DND-41 (cell line): Measurements from ENCODE around the gene PPOX.

Experiments used
- ATAC-seq: fragments of 200-7000 bp; cut with Tn5 transposase; 3 replicates; pipeline ENCODE4 v1.9.1; 2021; ENCODE audit warnings: low read depth; ENCODE audit not compliant: insufficient read depth
- DNase-seq: peaks from one replicate; pipeline ENCODE4 v3.0.0-alpha.2; 2020
- H2AFZ ChIP-seq: 2 replicates; pipeline ENCODE4 v1.6.0; 2012; ENCODE audit warnings: low read depth, low read length
- H3K27ac ChIP-seq: 2 replicates; pipeline ENCODE4 v1.5.1; 2012; ENCODE audit warnings: low read length, inconsistent platforms
- H3K27me3 ChIP-seq: fragments of 200-600 bp; sonication (generic); 2 replicates; pipeline ENCODE4 v1.6.0; 2012; ENCODE audit warnings: low read length, mild to moderate bottlenecking, inconsistent platforms; ENCODE audit not compliant: insufficient read depth, poor library complexity
- H3K36me3 ChIP-seq: 2 replicates; pipeline ENCODE4 v1.5.1; 2012; ENCODE audit warnings: low read length, inconsistent platforms; ENCODE audit not compliant: insufficient read depth
- H3K4me1 ChIP-seq: 2 replicates; pipeline ENCODE4 v1.5.1; 2012; ENCODE audit warnings: mild to moderate bottlenecking, low read length; ENCODE audit not compliant: insufficient read depth
- H3K4me2 ChIP-seq: 2 replicates; pipeline ENCODE4 v1.6.0; 2012; ENCODE audit warnings: mild to moderate bottlenecking, moderate library complexity, low read length, inconsistent platforms; ENCODE audit not compliant: insufficient read depth
- H3K4me3 ChIP-seq, 2 experiments: fragments of 200-600 bp in 1 of 2; shearing (Covaris generic) in 1 of 2; 2 replicates each; pipeline ENCODE4 v1.5.1; 2012 to 2016; ENCODE audit warnings: inconsistent platforms in 2 of 2, low read length in 2 of 2, mild to moderate bottlenecking in 2 of 2, low read depth in 1 of 2, moderate library complexity in 1 of 2
- H3K79me2 ChIP-seq: 2 replicates; pipeline ENCODE4 v1.6.0; 2012; ENCODE audit warnings: low read length, inconsistent platforms; ENCODE audit not compliant: insufficient read depth
- H3K9ac ChIP-seq: 2 replicates; pipeline ENCODE4 v1.6.0; 2012; ENCODE audit warnings: low read depth, mild to moderate bottlenecking, inconsistent platforms, low read length, moderate library complexity
- H3K9me3 ChIP-seq: 2 replicates; pipeline ENCODE4 v1.5.1; 2012; ENCODE audit warnings: low read length, moderate library complexity, mild to moderate bottlenecking, inconsistent platforms; ENCODE audit not compliant: insufficient read depth, severe bottlenecking
- H4K20me1 ChIP-seq: 2 replicates; pipeline ENCODE4 v1.6.0; 2012; ENCODE audit warnings: low read length; ENCODE audit not compliant: insufficient read depth
- CTCF ChIP-seq: IDR thresholded peaks from 2 replicates; pipeline ENCODE4 v1.5.1; 2012; ENCODE audit warnings: borderline replicate concordance, low read length, moderate library complexity, mild to moderate bottlenecking; ENCODE audit not compliant: poor library complexity, severe bottlenecking; ENCODE audit errors: extremely low read depth
- EZH2 ChIP-seq: IDR thresholded peaks from 3 replicates; pipeline ENCODE4 v1.6.1; 2012; ENCODE audit warnings: borderline replicate concordance, low read depth, mild to moderate bottlenecking, moderate library complexity, low read length, inconsistent platforms; ENCODE audit not compliant: severe bottlenecking

The PPOX gene

GRCh38 chr1:161165742-161166668 is at the start of gene PPOX:
TSS of gene PPOX (plus strand) at chr1:161166426. CDS start at chr1:161166848, 422 bp downstream.
- Histone ChIP-seq H3K4me2 (peak within 1 kb of the TSS; percentile 100), H3K9me3 (no peaks in the 10 kb centered on the region), H2AFZ (peak within 1 kb of the TSS; percentile 96), H3K27ac (peak within 1 kb of the TSS; percentile 67), H3K4me3 (peak within 1 kb of the TSS; percentile 79 to 92), H3K4me1 (peaks cover 64% of the 10 kb centered on the region), H3K36me3 (peaks cover 58% of the 10 kb centered on the region), H3K27me3 (no peaks in the 10 kb centered on the region), H3K79me2 (peaks cover 11% of the 10 kb centered on the region), H4K20me1 (no peaks in the 10 kb centered on the region), H3K9ac (peak within 1 kb of the TSS; percentile 90)
- TF ChIP-seq CTCF, result peak; percentile 66
- no peak for TF ChIP-seq EZH2
- ATAC-seq (peak; percentile 96), DNase-seq (peak; percentile 96)

DNA sequence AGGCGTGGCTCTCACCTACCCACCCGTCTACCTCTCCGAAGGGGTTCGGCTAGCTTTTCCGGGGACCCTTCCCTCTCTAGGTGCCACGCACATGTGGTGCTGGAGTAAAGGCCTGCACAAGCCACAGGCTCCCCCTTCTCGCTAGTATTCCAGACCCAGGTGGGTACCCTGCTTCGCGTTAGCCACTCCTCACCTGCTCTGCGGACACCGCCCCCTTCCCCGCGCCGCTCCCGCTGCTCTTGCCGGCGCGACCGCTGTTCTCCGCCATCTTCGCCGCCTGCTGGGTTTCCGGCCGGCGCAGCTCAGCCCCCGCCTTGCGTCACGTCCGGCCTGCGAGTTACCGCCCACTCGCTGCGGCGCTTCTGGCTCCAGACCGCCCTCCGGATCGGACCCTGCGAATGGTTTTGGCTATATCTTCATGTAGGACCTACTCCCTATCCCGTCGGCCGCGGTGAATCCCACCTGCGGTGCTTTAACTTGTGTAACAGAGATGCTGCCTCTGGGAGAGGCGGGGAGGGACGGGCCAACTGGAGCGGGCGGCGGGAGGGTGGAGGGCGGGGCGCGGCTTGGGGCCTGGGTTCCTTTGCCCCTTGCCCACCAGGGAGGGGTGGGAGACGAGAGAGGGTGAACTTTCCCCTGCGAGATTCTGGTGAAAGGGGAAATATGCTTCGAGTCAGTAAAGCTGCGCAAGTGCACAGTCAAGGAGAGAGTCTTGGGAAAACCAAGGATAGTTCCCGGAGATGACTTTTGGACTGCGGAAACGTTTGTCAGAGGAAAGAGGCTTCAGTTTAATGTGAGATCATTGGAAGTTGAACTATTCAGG is 48.3 kb upstream of the PPOX start, which contains the start of the genes NIT1 and PFDN2:
TSS of gene NIT1 (plus strand) at position 347 of the 823 bp plus-strand sequence. CDS start at position 419, 72 bp downstream.
TSS of gene PFDN2 (minus strand) at position 279 of the 823 bp plus-strand sequence. CDS start at position 268, 11 bp downstream.
- peaks cover 70% of the 10 kb centered on the region for H3K79me2 ChIP-seq
- peaks cover 56% of the 10 kb centered on the region for H3K36me3 ChIP-seq
- H3K4me1 ChIP-seq, result peaks cover 64% of the 10 kb centered on the region
- peak within 1 kb of the TSS; percentile 88 for H2AFZ ChIP-seq
- H3K27ac ChIP-seq, result peak within 1 kb of the TSS; percentile 83
- no peaks in the 10 kb centered on the region for H3K27me3 ChIP-seq
- DNase-seq (peak; percentile 82), ATAC-seq (peak; percentile 88)
- peak within 1 kb of the TSS; percentile 75 for H3K4me2 ChIP-seq
- no peaks in the 10 kb centered on the region for H3K9me3 ChIP-seq
- H3K9ac ChIP-seq, result peak within 1 kb of the TSS; percentile 76
- TF ChIP-seq EZH2, result no peak
- TF ChIP-seq CTCF, result peak; percentile 4
- peaks cover 30% of the 10 kb centered on the region; the same call in 1 of the 2 replicates for H4K20me1 ChIP-seq
- H3K4me3 ChIP-seq, result peak within 1 kb of the TSS; percentile 62 to 87

GRCh38 chr1:161119092-161119903 is 46.9 kb upstream of the PPOX start:
- Histone ChIP-seq H3K4me3 (peak overlapping the region in 1 of 2 experiments; percentile 87; a peak in 2 of 4 replicates), H3K27ac (peak overlapping the region; percentile 83; the same call in 1 of the 2 replicates), H3K27me3 (no peaks in the 10 kb centered on the region), H3K9me3 (no peaks in the 10 kb centered on the region), H3K4me1 (peaks cover 52% of the 10 kb centered on the region), H3K79me2 (peaks cover 60% of the 10 kb centered on the region), H4K20me1 (peaks cover 30% of the 10 kb centered on the region), H2AFZ (no peak overlapping the region), H3K4me2 (peak overlapping the region; percentile 75), H3K9ac (peak overlapping the region; percentile 76; the same call in 1 of the 2 replicates), H3K36me3 (peaks cover 63% of the 10 kb centered on the region)
- TF ChIP-seq CTCF (peak; percentile 52), EZH2 (no peak)
- DNase-seq, result peak; percentile 30
- ATAC-seq, result peak; percentile 50
